ENCODE measurements around the gene CCSER1.
"Not testable (repeated sequence)": the region's sequence is repeated elsewhere in the genome, so short reads cannot be mapped to it uniquely, and the experiment has no call there.

The CCSER1 gene

GRCh38 chr4:91340822-91341221 lies 1213.6 kb downstream of the CCSER1 start:
- Histone ChIP-seq H2AFZ (ENCODE audit: insufficient read depth, low read length, poor library complexity) (no peak overlapping the region), H3K4ac (ENCODE audit: low read depth, low read length) (no peak overlapping the region), H3K79me1 (ENCODE audit: low read length) (no peaks in the 10 kb centered on the region), H4K91ac (ENCODE audit: low read depth, low read length) (no peak overlapping the region), H2AK5ac (ENCODE audit: low read length) (no peak overlapping the region), H2BK120ac (ENCODE audit: insufficient read depth, low read length, poor library complexity) (no peak overlapping the region), H3K4me1 (ENCODE audit: control insufficient read depth in 1 of 2, insufficient read depth in 2 of 2, low read length in 2 of 2) (no peaks in the 10 kb centered on the region), H3K27ac (ENCODE audit: low read depth, low read length) (no peak overlapping the region), H3K4me3 (ENCODE audit: low read depth, low read length) (no peak overlapping the region), H3K18ac (ENCODE audit: low read length) (no peak overlapping the region), H3K36me3 (ENCODE audit: control insufficient read depth in 1 of 2, insufficient read depth in 2 of 2, low read length in 2 of 2) (peaks cover 0 to 2% of the 10 kb centered on the region in 2 experiments), H3K23ac (ENCODE audit: low read length) (no peak overlapping the region), H3K27me3 (ENCODE audit: insufficient read depth, low read length) (no peaks in the 10 kb centered on the region), H3K9ac (ENCODE audit: low read length) (no peak overlapping the region), H2BK5ac (ENCODE audit: low read depth, low read length, poor library complexity) (no peak overlapping the region), H3K79me2 (ENCODE audit: control insufficient read depth, insufficient read depth, low read length, poor library complexity) (no peaks in the 10 kb centered on the region), H3K14ac (ENCODE audit: low read length) (no peak overlapping the region), H4K8ac (ENCODE audit: low read depth, low read length) (no peak overlapping the region), H4K12ac (ENCODE audit: low read depth, low read length) (no peak overlapping the region), H2BK12ac (ENCODE audit: low read length) (no peak overlapping the region), H3K4me2 (ENCODE audit: low read length) (no peak overlapping the region), H3K9me3 (ENCODE audit: insufficient read depth, low read depth, low read length) (no peaks in the 10 kb centered on the region)
- DNase-seq: no peak
- no CpG with 5 or more reads among the region's 1 CpG for WGBS (ENCODE audit: extremely low coverage, insufficient coverage, insufficient read length)

GRCh38 chr4:91345632-91346031 lies 1218.4 kb downstream of the CCSER1 start:
- Histone ChIP-seq H2BK5ac (ENCODE audit: low read depth, low read length, poor library complexity) (no peak overlapping the region), H4K12ac (ENCODE audit: low read depth, low read length) (no peak overlapping the region), H2AK5ac (ENCODE audit: low read length) (no peak overlapping the region), H3K23ac (ENCODE audit: low read length) (no peak overlapping the region), H4K91ac (ENCODE audit: low read depth, low read length) (no peak overlapping the region), H3K18ac (ENCODE audit: low read length) (no peak overlapping the region), H3K4me3 (ENCODE audit: low read depth, low read length) (no peak overlapping the region), H3K9me3 (ENCODE audit: insufficient read depth, low read depth, low read length) (no peaks in the 10 kb centered on the region), H3K79me2 (ENCODE audit: control insufficient read depth, insufficient read depth, low read length, poor library complexity) (no peaks in the 10 kb centered on the region), H2AFZ (ENCODE audit: insufficient read depth, low read length, poor library complexity) (no peak overlapping the region), H2BK12ac (ENCODE audit: low read length) (no peak overlapping the region), H3K79me1 (ENCODE audit: low read length) (no peaks in the 10 kb centered on the region), H3K27ac (ENCODE audit: low read depth, low read length) (no peak overlapping the region), H3K9ac (ENCODE audit: low read length) (no peak overlapping the region), H3K36me3 (ENCODE audit: control insufficient read depth in 1 of 2, insufficient read depth in 2 of 2, low read length in 2 of 2) (peaks cover 0 to 2% of the 10 kb centered on the region in 2 experiments), H3K4me1 (ENCODE audit: control insufficient read depth in 1 of 2, insufficient read depth in 2 of 2, low read length in 2 of 2) (no peaks in the 10 kb centered on the region), H3K27me3 (ENCODE audit: insufficient read depth, low read length) (no peaks in the 10 kb centered on the region), H3K14ac (ENCODE audit: low read length) (no peak overlapping the region), H2BK120ac (ENCODE audit: insufficient read depth, low read length, poor library complexity) (no peak overlapping the region), H4K8ac (ENCODE audit: low read depth, low read length) (no peak overlapping the region), H3K4me2 (ENCODE audit: low read length) (no peak overlapping the region), H3K4ac (ENCODE audit: low read depth, low read length) (no peak overlapping the region)
- DNase-seq: no peak

GRCh38 chr4:91356496-91356895 lies 1229.3 kb downstream of the CCSER1 start:
- H3K79me1 ChIP-seq (ENCODE audit: low read length): not testable (repeated sequence)

GRCh38 chr4:91358016-91358415 lies 1230.8 kb downstream of the CCSER1 start:
- not testable (repeated sequence) for H4K8ac ChIP-seq (ENCODE audit: low read depth, low read length); H3K79me2 ChIP-seq (ENCODE audit: control insufficient read depth, insufficient read depth, low read length, poor library complexity); H4K91ac ChIP-seq (ENCODE audit: low read depth, low read length); H4K12ac ChIP-seq (ENCODE audit: low read depth, low read length); H3K23ac ChIP-seq (ENCODE audit: low read length); H2BK120ac ChIP-seq (ENCODE audit: insufficient read depth, low read length, poor library complexity); H3K4me2 ChIP-seq (ENCODE audit: low read length); H3K27ac ChIP-seq (ENCODE audit: low read depth, low read length); H3K36me3 ChIP-seq (ENCODE audit: control insufficient read depth in 1 of 2, insufficient read depth in 2 of 2, low read length in 2 of 2); H3K4me1 ChIP-seq (ENCODE audit: control insufficient read depth in 1 of 2, insufficient read depth in 2 of 2, low read length in 2 of 2); H3K18ac ChIP-seq (ENCODE audit: low read length); H2BK12ac ChIP-seq (ENCODE audit: low read length); H2BK5ac ChIP-seq (ENCODE audit: low read depth, low read length, poor library complexity); H3K9ac ChIP-seq (ENCODE audit: low read length); H3K4me3 ChIP-seq (ENCODE audit: low read depth, low read length); H3K14ac ChIP-seq (ENCODE audit: low read length); H3K27me3 ChIP-seq (ENCODE audit: insufficient read depth, low read length); H3K9me3 ChIP-seq (ENCODE audit: insufficient read depth, low read depth, low read length); H3K79me1 ChIP-seq (ENCODE audit: low read length); DNase-seq; H2AFZ ChIP-seq (ENCODE audit: insufficient read depth, low read length, poor library complexity); H3K4ac ChIP-seq (ENCODE audit: low read depth, low read length); H2AK5ac ChIP-seq (ENCODE audit: low read length)
- no CpG with 5 or more reads among the region's 3 CpGs for WGBS (ENCODE audit: extremely low coverage, insufficient coverage, insufficient read length)

More at GRCh38 chr4:91356496-91356895, 1229.3 kb downstream of the CCSER1 start:
- H2BK120ac ChIP-seq (ENCODE audit: insufficient read depth, low read length, poor library complexity); H3K27me3 ChIP-seq (ENCODE audit: insufficient read depth, low read length); H3K27ac ChIP-seq (ENCODE audit: low read depth, low read length); H2AK5ac ChIP-seq (ENCODE audit: low read length); H2BK5ac ChIP-seq (ENCODE audit: low read depth, low read length, poor library complexity); H3K14ac ChIP-seq (ENCODE audit: low read length); H4K8ac ChIP-seq (ENCODE audit: low read depth, low read length); H3K9me3 ChIP-seq (ENCODE audit: insufficient read depth, low read depth, low read length); H4K12ac ChIP-seq (ENCODE audit: low read depth, low read length); H3K23ac ChIP-seq (ENCODE audit: low read length); H3K4me1 ChIP-seq (ENCODE audit: control insufficient read depth in 1 of 2, insufficient read depth in 2 of 2, low read length in 2 of 2); DNase-seq; H3K4ac ChIP-seq (ENCODE audit: low read depth, low read length); H3K79me2 ChIP-seq (ENCODE audit: control insufficient read depth, insufficient read depth, low read length, poor library complexity); H2AFZ ChIP-seq (ENCODE audit: insufficient read depth, low read length, poor library complexity); H3K4me3 ChIP-seq (ENCODE audit: low read depth, low read length); H3K36me3 ChIP-seq (ENCODE audit: control insufficient read depth in 1 of 2, insufficient read depth in 2 of 2, low read length in 2 of 2); H4K91ac ChIP-seq (ENCODE audit: low read depth, low read length); H3K18ac ChIP-seq (ENCODE audit: low read length); H2BK12ac ChIP-seq (ENCODE audit: low read length); H3K9ac ChIP-seq (ENCODE audit: low read length); H3K4me2 ChIP-seq (ENCODE audit: low read length): not testable (repeated sequence)
- no CpG with 5 or more reads among the region's 4 CpGs for WGBS (ENCODE audit: extremely low coverage, insufficient coverage, insufficient read length)

Measured in trophoblast cell (in vitro differentiated cells and primary cell).